Lower lobe of right lung (tissue), 2 donors: Measurements from ENCODE around the gene TMC6. TPM values are rescaled to one million over a fixed set of nuclear protein-coding genes. Genes with fewer than 3 reads are reported as not detected.
A peak's percentile ranks its signal among the peaks of the same experiment; 100 is the strongest.

Source experiments
- ATAC-seq, 2 donors: fragments of 200-7000 bp; cut with Tn5 transposase; one replicate each; pipeline ENCODE4 v1.9.1; 2020 to 2022; ENCODE audit warnings: mild to moderate bottlenecking in 2 of 2, moderate library complexity in 2 of 2
- DNase-seq: peaks from one replicate; pipeline ENCODE4 v3.0.0-alpha.2; 2020
- H3K27ac ChIP-seq: fragments of 200-600 bp; one replicate; pipeline ENCODE4 v1.8.0; 2022
- H3K27me3 ChIP-seq: fragments of 200-600 bp; one replicate; pipeline ENCODE4 v1.8.0; 2022; ENCODE audit warnings: low read depth
- H3K36me3 ChIP-seq: fragments of 200-600 bp; one replicate; pipeline ENCODE4 v1.8.0; 2022; ENCODE audit warnings: mild to moderate bottlenecking
- H3K4me1 ChIP-seq: fragments of 200-600 bp; one replicate; pipeline ENCODE4 v1.8.0; 2022
- H3K4me3 ChIP-seq: fragments of 200-600 bp; one replicate; pipeline ENCODE4 v1.8.0; 2022; ENCODE audit warnings: mild to moderate bottlenecking
- H3K9me3 ChIP-seq: fragments of 200-600 bp; one replicate; pipeline ENCODE4 v1.8.0; 2022
- CTCF ChIP-seq: fragments of 200-600 bp; IDR thresholded peaks from one replicate; pipeline ENCODE4 v1.8.0; 2022; ENCODE audit warnings: antibody characterized with exemption, mild to moderate bottlenecking
- intact Hi-C: fragments of 100-400 bp; cut with DNase I; formaldehyde crosslinking; loops from one replicate; pipeline ENCODE4 v1.11.0; 2022
- total RNA-seq: library from RNA; stranded (reverse); fragmentation: NEBNext Ultra II Directional; extraction: Animal tissue kit (Norgen Biotek cat#: 25700); gene quantifications from one replicate; pipeline ENCODE4 v1.2.1, GENCODE V29; 2021
- donor health status: DM: no; HTN: yes; CAD: no; lungs with severe emphysema.

Gene TMC6
- total RNA-seq, 1 donor from 2014 or later: 173 TPM

GRCh38 chr17:78146471-78146869, 17.9 kb upstream of the TMC6 start:
- H3K27ac ChIP-seq: peak overlapping the region; percentile 11
- ATAC-seq: no peak
- H3K36me3 ChIP-seq: no peaks in the 10 kb centered on the region
- no peak overlapping the region for H3K4me3 ChIP-seq
- H3K4me1 ChIP-seq: peaks cover 59% of the 10 kb centered on the region
- H3K9me3 ChIP-seq: no peaks in the 10 kb centered on the region
- intact Hi-C loops: no loop called here
- H3K27me3 ChIP-seq: no peaks in the 10 kb centered on the region
- no peak for DNase-seq
- TF ChIP-seq CTCF: no peak

GRCh38 chr17:78144736-78145641, 16.4 kb upstream of the TMC6 start:
- TF ChIP-seq CTCF: no peak
- H3K4me1 ChIP-seq: peaks cover 60% of the 10 kb centered on the region
- H3K27me3 ChIP-seq: no peaks in the 10 kb centered on the region
- DNase-seq (peak; percentile 92), ATAC-seq (peak; percentile 69 to 70)
- H3K9me3 ChIP-seq: no peaks in the 10 kb centered on the region
- peak overlapping the region; percentile 72 for H3K27ac ChIP-seq
- H3K4me3 ChIP-seq: peak overlapping the region; percentile 15
- H3K36me3 ChIP-seq: no peaks in the 10 kb centered on the region
- intact Hi-C loops: no loop called here

- peak; percentile 89 for DNase-seq
- Histone ChIP-seq H3K27ac (peak overlapping the region; percentile 72), H3K4me3 (peak overlapping the region; percentile 15), H3K4me1 (peaks cover 64% of the 10 kb centered on the region), H3K9me3 (no peaks in the 10 kb centered on the region), H3K36me3 (no peaks in the 10 kb centered on the region), H3K27me3 (no peaks in the 10 kb centered on the region)
- ATAC-seq: peak; percentile 33 to 45
- no peak for TF ChIP-seq CTCF
- intact Hi-C loops: no loop called here
Observed at GRCh38 chr17:78144147-78144719, 15.7 kb upstream of the TMC6 start.

- no peak for ATAC-seq
- H3K27me3 ChIP-seq: no peaks in the 10 kb centered on the region
- no peaks in the 10 kb centered on the region for H3K36me3 ChIP-seq
- H3K9me3 ChIP-seq: no peaks in the 10 kb centered on the region
- intact Hi-C loops: no loop called here
- no peak for DNase-seq
- peak overlapping the region; percentile 72 for H3K27ac ChIP-seq
- peaks cover 64% of the 10 kb centered on the region for H3K4me1 ChIP-seq
- no peak overlapping the region for H3K4me3 ChIP-seq
- TF ChIP-seq CTCF: no peak
Observed at GRCh38 chr17:78143214-78144146, 14.9 kb upstream of the TMC6 start.
